HepG2 (cell line): Measurements from ENCODE around the gene P4HA1. TPM values are rescaled to one million over a fixed set of nuclear protein-coding genes. Genes with fewer than 3 reads are reported as not detected.

Source experiments
- AGO1 ChIP-seq: fragments of 200-400 bp; formaldehyde crosslinking; IDR thresholded peaks from 2 replicates; pipeline ENCODE4 v1.6.1; 2017; ENCODE audit warnings: mild to moderate bottlenecking, low read depth, low read length, moderate library complexity; ENCODE audit not compliant: poor library complexity, severe bottlenecking
- ARNT ChIP-seq: fragments of 450-650 bp; IDR thresholded peaks from 2 replicates; pipeline ENCODE4 v1.6.1; 2017
- DZIP1 ChIP-seq: sonication (generic); formaldehyde crosslinking; IDR thresholded peaks from 2 replicates; pipeline ENCODE4 v1.5.0; 2020; ENCODE audit warnings: mild to moderate bottlenecking, missing genetic modification reagents
- E2F2 ChIP-seq: sonication (generic); formaldehyde crosslinking; IDR thresholded peaks from 2 replicates; pipeline ENCODE4 v1.4.0; 2020; ENCODE audit warnings: missing genetic modification reagents, borderline replicate concordance
- EEA1 ChIP-seq: sonication (generic); formaldehyde crosslinking; IDR thresholded peaks from 2 replicates; pipeline ENCODE4 v1.5.1; 2020; ENCODE audit warnings: mild to moderate bottlenecking, missing genetic modification reagents, borderline replicate concordance
- KDM5B ChIP-seq: sonication (generic); formaldehyde crosslinking; IDR thresholded peaks from 2 replicates; pipeline ENCODE4 v1.4.0; 2020; ENCODE audit warnings: missing genetic modification reagents, mild to moderate bottlenecking, borderline replicate concordance
- MAFK ChIP-seq, 2 experiments: IDR thresholded peaks in 1 of 2; conservative IDR thresholded peaks in 1 of 2; 2 replicates each; pipeline ENCODE4 v1.6.1; 2011; ENCODE audit warnings: improper control_type of control experiment in 2 of 2, low read length in 2 of 2
- MTERF4 ChIP-seq: sonication (generic); formaldehyde crosslinking; IDR thresholded peaks from 2 replicates; pipeline ENCODE4 v1.8.0; 2023; ENCODE audit warnings: mild to moderate bottlenecking, missing genetic modification reagents
- MTF2 ChIP-seq: sonication (generic); formaldehyde crosslinking; IDR thresholded peaks from 2 replicates; pipeline ENCODE4 v1.5.0; 2020; ENCODE audit warnings: missing genetic modification reagents, borderline replicate concordance
- NCOA1 ChIP-seq: sonication (generic); formaldehyde crosslinking; IDR thresholded peaks from 2 replicates; pipeline ENCODE4 v1.9.0; 2021; ENCODE audit warnings: missing genetic modification reagents
- PBX3 ChIP-seq: sonication (generic); formaldehyde crosslinking; IDR thresholded peaks from 2 replicates; pipeline ENCODE4 v1.8.1; 2023; ENCODE audit warnings: missing genetic modification reagents, inconsistent platforms, borderline replicate concordance
- ZBTB43 ChIP-seq: sonication (generic); formaldehyde crosslinking; conservative IDR thresholded peaks from 2 replicates; pipeline ENCODE4 v1.4.0; 2020; ENCODE audit warnings: missing genetic modification reagents
- ZFX ChIP-seq: sonication (generic); formaldehyde crosslinking; IDR thresholded peaks from 2 replicates; pipeline ENCODE4 v1.4.0; 2020; ENCODE audit warnings: mild to moderate bottlenecking, low read depth, missing genetic modification reagents, moderate library complexity
- ZMYM3 ChIP-seq: sonication (generic); formaldehyde crosslinking; IDR thresholded peaks from 2 replicates; pipeline ENCODE4 v1.5.1; 2020; ENCODE audit warnings: mild to moderate bottlenecking, missing genetic modification reagents
- ZNF143 ChIP-seq: sonication (generic); formaldehyde crosslinking; IDR thresholded peaks from 2 replicates; pipeline ENCODE4 v1.4.0; 2020; ENCODE audit warnings: missing genetic modification reagents
- ZNF251 ChIP-seq: sonication (generic); formaldehyde crosslinking; IDR thresholded peaks from 2 replicates; pipeline ENCODE4 v1.9.0; 2021; ENCODE audit warnings: mild to moderate bottlenecking, missing genetic modification reagents
- ZNF263 ChIP-seq: sonication (generic); formaldehyde crosslinking; IDR thresholded peaks from 2 replicates; pipeline ENCODE4 v1.4.0; 2020; ENCODE audit warnings: missing genetic modification reagents
- ZNF484 ChIP-seq: sonication (generic); formaldehyde crosslinking; IDR thresholded peaks from 2 replicates; pipeline ENCODE4 v1.5.1; 2020; ENCODE audit warnings: mild to moderate bottlenecking, low read depth, missing genetic modification reagents, borderline replicate concordance
- ZNF577 ChIP-seq: sonication (generic); formaldehyde crosslinking; IDR thresholded peaks from 2 replicates; pipeline ENCODE4 v1.4.0; 2020; ENCODE audit warnings: mild to moderate bottlenecking, low read depth, missing genetic modification reagents, borderline replicate concordance
- ZNF75D ChIP-seq: sonication (generic); formaldehyde crosslinking; IDR thresholded peaks from 2 replicates; pipeline ENCODE4 v1.8.1; 2023; ENCODE audit warnings: missing genetic modification reagents, mild to moderate bottlenecking, borderline replicate concordance
- ZNF841 ChIP-seq: sonication (generic); formaldehyde crosslinking; IDR thresholded peaks from 2 replicates; pipeline ENCODE4 v1.8.1; 2023; ENCODE audit warnings: missing genetic modification reagents, borderline replicate concordance
- polyA plus RNA-seq, 8 experiments: library from polyadenylated mRNA; depleted of rRNA in 3 of 8; stranded (reverse) in 7 of 8; unstranded in 1 of 8; fragments of >200 nt; fragmentation: Illumina TruSeq in 4 of 8; extraction: Trizol in 4 of 8; gene quantifications; 2 replicates each; pipeline versions ENCODE4 v1.2.1 to v1.2.3, GENCODE V29; 2011 to 2016; ENCODE audit warnings: low read depth in 4 of 8, missing spikeins in 1 of 8, mixed read lengths in 1 of 8; ENCODE audit not compliant: insufficient read depth in 1 of 8
- total RNA-seq, 5 experiments: library from RNA; depleted of rRNA; stranded (reverse); fragments of >200 nt; fragmentation: Illumina TruSeq; extraction: Trizol; gene quantifications; 2 replicates each; pipeline ENCODE4 v1.2.3, GENCODE V29; 2016; ENCODE audit warnings: low read depth in 1 of 5

P4HA1 gene
- total and polyA plus RNA-seq, 2 of the 13 experiments (the other 11 are each of a cell fraction or from before 2014, with no cell fraction given), result 63.1 to 196 TPM

- no peak for TF ChIP-seq ZNF484 (CRISPR knock-in tag)
- TF ChIP-seq E2F2 (CRISPR knock-in tag), result 0 out of 2 replicates have a peak, but pooled peaks have one; percentile 6
- peak; percentile 70 for TF ChIP-seq AGO1
- no peak for TF ChIP-seq DZIP1 (CRISPR knock-in tag)
- no peak for TF ChIP-seq NCOA1 (CRISPR knock-in tag)
- TF ChIP-seq ZMYM3 (CRISPR knock-in tag), result no peak
- peak; percentile 52; the same call in 1 of the 2 replicates for TF ChIP-seq ZNF263 (CRISPR knock-in tag)
- no peak for TF ChIP-seq ZNF577
- peak; percentile 26; the same call in 1 of the 2 replicates for TF ChIP-seq ZBTB43 (CRISPR knock-in tag)
- no peak for TF ChIP-seq PBX3 (CRISPR knock-in tag)
- no peak for TF ChIP-seq ZNF75D (CRISPR knock-in tag)
- peak; percentile 86; the same call in 1 of the 2 replicates for TF ChIP-seq KDM5B
- peak; percentile 98 for TF ChIP-seq ZFX (CRISPR knock-in tag)
- TF ChIP-seq ZNF143 (CRISPR knock-in tag), result peak; percentile 51; the same call in 1 of the 2 replicates
- TF ChIP-seq MTF2, result no peak
- no peak for TF ChIP-seq ZNF251 (CRISPR knock-in tag)
- TF ChIP-seq MAFK (conservative IDR thresholded peaks at IDR 0.05 in 1 of 2, IDR thresholded peaks at IDR 0.05 in 1 of 2; ENCODE audit: low read length in 2 of 2), result no peak
- TF ChIP-seq EEA1, result peak; percentile 34; the same call in 1 of the 2 replicates
- TF ChIP-seq ZNF841 (CRISPR knock-in tag), result no peak
- peak; percentile 76; the same call in 1 of the 2 replicates for TF ChIP-seq MTERF4 (CRISPR knock-in tag)
- TF ChIP-seq ARNT, result no peak
These were observed at the start of gene P4HA1 (continued) for GRCh38 chr10:73096449-73097304.
